ENCODE data around the gene RAD51B. TPM values are rescaled to one million over a fixed set of nuclear protein-coding genes. Genes with fewer than 3 reads are reported as not detected.

Gene RAD51B
- total RNA-seq, 1 donor from 2014 or later, result 38.6 TPM

DNA sequence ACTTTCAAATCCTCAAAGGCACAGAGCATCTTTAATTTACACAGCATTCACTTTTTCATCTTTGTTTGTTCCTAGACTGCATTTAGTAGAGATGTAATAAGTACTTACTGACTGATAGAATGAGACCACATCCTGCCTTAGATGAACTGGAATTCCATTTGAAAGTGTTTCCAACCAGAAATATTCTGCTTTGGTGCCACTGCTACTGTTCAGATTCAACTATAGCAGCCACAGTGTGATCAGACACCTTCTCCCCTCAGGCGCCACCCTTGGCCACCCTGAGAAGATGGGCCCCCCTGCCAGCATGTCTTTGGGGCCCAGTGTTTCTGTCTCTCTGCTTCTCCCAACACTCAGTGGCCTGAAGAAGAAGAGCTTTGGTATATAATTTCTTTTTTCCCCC lies 449.1 kb downstream of the RAD51B start:
- no peaks in the 10 kb centered on the region for H3K36me3 ChIP-seq (ENCODE audit: control insufficient read depth in 3 of 3, insufficient read depth in 3 of 3, low read length in 3 of 3)
- H3K9ac ChIP-seq (ENCODE audit: low read depth in 1 of 3, low read length in 3 of 3), result no peak overlapping the region
- no peaks in the 10 kb centered on the region for H3K27me3 ChIP-seq (ENCODE audit: control insufficient read depth in 3 of 3, insufficient read depth in 3 of 3, low read length in 3 of 3)
- H3K27ac ChIP-seq (ENCODE audit: low read depth, low read length), result peak overlapping the region; percentile 63
- H3K4me1 ChIP-seq (ENCODE audit: control insufficient read depth in 3 of 3, insufficient read depth in 3 of 3, low read length in 3 of 3), result peaks cover 2 to 15% (median 12%) of the 10 kb centered on the region in 3 donors
- H3K9me3 ChIP-seq (ENCODE audit: control insufficient read depth in 3 of 3, low read length in 3 of 3), result no peaks in the 10 kb centered on the region
- no peak overlapping the region for H3K4me3 ChIP-seq (ENCODE audit: low read length in 3 of 3)

DNA sequence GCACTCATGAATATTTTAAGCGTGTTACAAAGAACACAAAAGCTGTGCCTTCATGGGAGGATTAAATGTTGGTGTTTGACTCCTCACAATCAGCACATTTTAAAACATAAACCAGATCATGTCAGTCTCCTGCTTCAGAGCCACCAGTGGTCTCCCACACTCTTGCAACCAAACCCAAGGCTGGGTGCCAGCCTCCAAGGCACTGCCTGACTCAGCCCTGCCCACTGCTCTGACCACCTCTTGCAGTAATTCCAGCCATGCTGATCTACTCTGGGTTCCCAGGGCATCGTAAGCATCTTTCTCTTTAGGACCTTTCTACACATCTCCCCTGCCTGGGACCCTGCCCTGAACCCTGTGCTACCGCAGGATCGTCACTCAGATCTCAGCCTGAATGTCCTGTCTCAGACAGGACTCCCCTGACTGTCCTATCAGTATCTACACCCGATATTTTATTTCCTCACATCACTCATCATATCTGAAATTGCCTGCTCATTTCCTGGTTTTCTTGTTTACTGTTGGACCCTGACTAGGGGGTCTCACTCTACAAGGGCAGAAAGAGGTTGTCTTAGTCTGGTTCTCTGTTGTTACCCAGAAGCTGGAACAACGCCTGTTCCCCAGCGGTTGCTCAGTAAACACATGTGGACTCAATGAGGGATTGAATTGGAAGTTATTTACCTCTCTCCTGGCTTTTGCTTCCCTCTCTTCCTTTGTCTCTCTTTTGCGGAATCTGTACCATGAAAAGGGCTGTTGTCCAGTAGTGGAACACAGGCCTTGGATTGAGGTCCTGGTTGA lies 449.8 kb downstream of the RAD51B start:
- H3K27me3 ChIP-seq (ENCODE audit: control insufficient read depth in 3 of 3, insufficient read depth in 3 of 3, low read length in 3 of 3), result no peaks in the 10 kb centered on the region
- H3K9ac ChIP-seq (ENCODE audit: low read depth in 1 of 3, low read length in 3 of 3), result no peak overlapping the region

DNA sequence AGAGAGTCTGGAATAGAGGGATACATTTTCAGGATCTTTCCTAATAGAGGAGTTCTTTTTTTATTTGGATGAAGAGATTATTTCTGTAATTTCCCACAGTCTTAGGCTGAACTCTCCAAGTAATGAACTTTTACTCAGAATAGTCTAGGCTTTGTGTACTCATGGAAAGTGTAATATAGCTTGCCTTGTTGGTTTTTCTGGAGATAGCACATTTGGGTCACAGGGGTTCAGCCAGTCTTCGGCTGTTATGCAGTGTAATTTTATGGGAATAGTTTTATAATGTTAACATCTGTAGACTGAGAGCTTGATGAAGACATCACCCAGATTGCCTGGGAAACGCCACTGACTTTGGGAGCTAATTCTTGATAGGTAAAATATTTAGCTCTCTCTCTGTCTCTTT lies 450.8 kb downstream of the RAD51B start:
- Histone ChIP-seq H3K27ac (ENCODE audit: low read depth, low read length) (peak overlapping the region; percentile 63), H3K4me1 (ENCODE audit: control insufficient read depth in 3 of 3, insufficient read depth in 3 of 3, low read length in 3 of 3) (peaks cover 2 to 15% (median 12%) of the 10 kb centered on the region in 3 donors), H3K9ac (ENCODE audit: low read depth in 1 of 3, low read length in 3 of 3) (no peak overlapping the region), H3K9me3 (ENCODE audit: control insufficient read depth in 3 of 3, low read length in 3 of 3) (no peaks in the 10 kb centered on the region), H3K27me3 (ENCODE audit: control insufficient read depth in 3 of 3, insufficient read depth in 3 of 3, low read length in 3 of 3) (no peaks in the 10 kb centered on the region), H3K36me3 (ENCODE audit: control insufficient read depth in 3 of 3, insufficient read depth in 3 of 3, low read length in 3 of 3) (no peaks in the 10 kb centered on the region), H3K4me3 (ENCODE audit: low read length in 3 of 3) (no peak overlapping the region)

More for the DNA sequence above, 449.8 kb downstream of the RAD51B start:
- Histone ChIP-seq H3K4me1 (ENCODE audit: control insufficient read depth in 3 of 3, insufficient read depth in 3 of 3, low read length in 3 of 3) (peaks cover 2 to 15% (median 12%) of the 10 kb centered on the region in 3 donors), H3K27ac (ENCODE audit: low read depth, low read length) (peak overlapping the region; percentile 63), H3K36me3 (ENCODE audit: control insufficient read depth in 3 of 3, insufficient read depth in 3 of 3, low read length in 3 of 3) (no peaks in the 10 kb centered on the region), H3K4me3 (ENCODE audit: low read length in 3 of 3) (no peak overlapping the region), H3K9me3 (ENCODE audit: control insufficient read depth in 3 of 3, low read length in 3 of 3) (no peaks in the 10 kb centered on the region)

DNA sequence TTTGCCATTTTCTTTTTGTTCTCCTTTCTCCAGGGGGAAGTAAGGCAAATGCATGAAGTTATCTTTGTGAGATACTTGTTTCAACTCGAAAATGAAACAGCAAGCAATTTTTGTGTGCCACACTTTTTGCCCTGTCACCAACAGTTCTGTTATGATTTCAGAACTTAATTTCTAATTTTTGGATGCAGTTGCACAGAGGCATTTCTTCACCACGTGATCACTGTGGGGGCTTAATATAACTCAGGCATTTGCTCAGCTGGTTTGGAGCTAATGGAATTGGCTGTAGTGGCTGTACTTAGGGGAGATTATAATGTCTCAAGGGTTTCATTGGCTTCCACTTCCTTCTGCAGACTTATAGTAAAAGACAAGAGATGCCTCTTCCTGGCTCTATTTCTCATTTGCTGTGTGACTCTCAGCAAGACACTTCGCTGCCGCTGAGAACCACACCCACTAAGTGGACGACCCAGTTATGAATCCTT lies 452.4 kb downstream of the RAD51B start:
- H3K27ac ChIP-seq (ENCODE audit: low read depth, low read length), result no peak overlapping the region
- no peaks in the 10 kb centered on the region for H3K36me3 ChIP-seq (ENCODE audit: control insufficient read depth in 3 of 3, insufficient read depth in 3 of 3, low read length in 3 of 3)
- peaks cover 2 to 15% (median 12%) of the 10 kb centered on the region in 3 donors for H3K4me1 ChIP-seq (ENCODE audit: control insufficient read depth in 3 of 3, insufficient read depth in 3 of 3, low read length in 3 of 3)

DNA sequence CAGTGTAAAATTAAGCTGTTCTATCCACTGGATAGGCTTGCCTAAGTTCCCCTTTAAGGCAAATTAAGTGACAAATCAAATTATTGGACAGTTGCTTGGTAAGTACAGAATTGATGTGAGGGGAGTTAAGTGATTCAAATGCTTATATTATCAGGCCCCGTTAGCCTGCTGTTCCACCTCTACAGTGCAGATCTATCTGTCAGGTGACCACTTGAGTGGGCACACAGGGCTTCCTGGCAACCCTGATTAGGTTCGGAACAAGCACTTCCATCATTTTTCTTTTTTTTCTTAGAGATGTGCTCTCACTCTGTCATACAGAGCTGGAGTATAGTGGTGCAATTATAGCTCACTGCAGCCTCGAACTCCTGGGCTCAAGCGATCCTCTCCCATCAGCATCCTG lies 453.8 kb downstream of the RAD51B start:
- Histone ChIP-seq H3K36me3 (ENCODE audit: control insufficient read depth in 3 of 3, insufficient read depth in 3 of 3, low read length in 3 of 3) (no peaks in the 10 kb centered on the region), H3K4me1 (ENCODE audit: control insufficient read depth in 3 of 3, insufficient read depth in 3 of 3, low read length in 3 of 3) (peaks cover under 1 to 15% (median 12%) of the 10 kb centered on the region in 3 donors), H3K9ac (ENCODE audit: low read depth in 1 of 3, low read length in 3 of 3) (no peak overlapping the region), H3K27ac (ENCODE audit: low read depth, low read length) (no peak overlapping the region), H3K9me3 (ENCODE audit: control insufficient read depth in 3 of 3, low read length in 3 of 3) (no peaks in the 10 kb centered on the region), H3K27me3 (ENCODE audit: control insufficient read depth in 3 of 3, insufficient read depth in 3 of 3, low read length in 3 of 3) (no peaks in the 10 kb centered on the region), H3K4me3 (ENCODE audit: low read length in 3 of 3) (no peak overlapping the region)

More for the DNA sequence above, 452.4 kb downstream of the RAD51B start:
- no peaks in the 10 kb centered on the region for H3K9me3 ChIP-seq (ENCODE audit: control insufficient read depth in 3 of 3, low read length in 3 of 3)
- H3K4me3 ChIP-seq (ENCODE audit: low read length in 3 of 3), result no peak overlapping the region
- no peaks in the 10 kb centered on the region for H3K27me3 ChIP-seq (ENCODE audit: control insufficient read depth in 3 of 3, insufficient read depth in 3 of 3, low read length in 3 of 3)
- no peak overlapping the region for H3K9ac ChIP-seq (ENCODE audit: low read depth in 1 of 3, low read length in 3 of 3)

DNA sequence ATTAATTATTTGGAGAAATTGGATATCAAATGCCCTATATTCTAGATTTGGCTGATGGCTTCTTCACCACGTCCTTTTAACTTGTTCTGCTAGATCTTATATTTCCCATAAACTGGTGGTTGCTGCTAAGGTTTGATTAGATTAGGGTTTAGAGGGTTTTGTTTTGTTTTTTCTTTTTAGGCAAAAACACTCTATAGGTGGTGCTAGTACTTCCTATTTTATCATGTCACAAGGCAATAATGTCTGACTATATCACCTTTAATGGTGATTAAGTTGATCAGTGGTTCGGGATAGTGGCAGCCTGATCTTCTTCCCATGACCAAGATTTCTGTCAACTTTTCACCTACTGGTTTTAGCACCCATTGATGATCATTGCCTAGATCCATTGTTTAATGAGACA lies 455.1 kb downstream of the RAD51B start:
- Histone ChIP-seq H3K27ac (ENCODE audit: low read depth, low read length) (no peak overlapping the region), H3K27me3 (ENCODE audit: control insufficient read depth in 3 of 3, insufficient read depth in 3 of 3, low read length in 3 of 3) (no peaks in the 10 kb centered on the region), H3K4me1 (ENCODE audit: control insufficient read depth in 3 of 3, insufficient read depth in 3 of 3, low read length in 3 of 3) (peaks cover 3 to 12% (median 11%) of the 10 kb centered on the region in 3 donors), H3K9ac (ENCODE audit: low read depth in 1 of 3, low read length in 3 of 3) (no peak overlapping the region), H3K4me3 (ENCODE audit: low read length in 3 of 3) (no peak overlapping the region), H3K36me3 (ENCODE audit: control insufficient read depth in 3 of 3, insufficient read depth in 3 of 3, low read length in 3 of 3) (no peaks in the 10 kb centered on the region), H3K9me3 (ENCODE audit: control insufficient read depth in 3 of 3, low read length in 3 of 3) (no peaks in the 10 kb centered on the region)

DNA sequence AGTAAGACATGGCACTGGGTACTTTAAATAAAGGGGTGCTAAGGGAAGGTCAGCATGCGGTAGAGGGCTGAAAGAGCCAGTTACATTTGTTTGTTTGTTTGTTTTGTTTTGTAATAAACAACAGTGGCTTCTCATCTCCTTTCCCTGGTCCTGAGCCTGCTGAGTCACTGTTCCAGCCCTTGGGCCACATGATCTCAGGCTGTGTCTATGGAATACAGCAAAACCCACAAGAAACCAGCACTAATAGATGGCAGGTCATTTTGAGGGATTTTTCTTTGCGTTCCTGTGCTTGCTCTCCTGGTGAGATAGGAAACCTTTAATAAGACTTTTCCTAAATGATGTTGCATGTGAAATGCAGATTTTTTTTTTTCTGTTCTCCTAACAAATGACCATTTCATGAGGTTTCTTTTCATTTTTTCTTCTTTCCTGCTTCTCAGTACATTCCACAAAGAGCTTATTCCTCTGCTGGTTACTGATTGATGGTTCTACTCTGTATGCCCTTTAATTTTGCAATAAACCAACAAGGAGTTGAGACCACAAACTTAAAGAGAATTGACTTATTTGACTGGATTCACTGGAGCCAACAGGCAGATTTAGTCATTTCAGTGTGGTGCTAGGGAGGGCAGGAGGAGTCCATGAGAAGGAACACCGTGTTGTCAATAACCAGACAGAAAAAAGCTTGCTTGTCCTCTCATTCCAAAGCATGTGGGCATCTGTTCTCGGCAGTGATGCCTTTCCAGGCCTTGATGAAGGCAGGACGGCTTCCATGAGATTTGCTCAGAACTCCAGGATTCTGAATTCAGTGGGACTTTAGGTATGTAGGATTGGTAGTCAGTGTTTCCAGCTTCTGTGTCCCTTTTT lies 459.2 kb downstream of the RAD51B start:
- no peak overlapping the region for H3K27ac ChIP-seq (ENCODE audit: low read depth, low read length)
- no peak overlapping the region for H3K4me3 ChIP-seq (ENCODE audit: low read length in 3 of 3)
- H3K9ac ChIP-seq (ENCODE audit: low read depth in 1 of 3, low read length in 3 of 3), result no peak overlapping the region
- H3K9me3 ChIP-seq (ENCODE audit: control insufficient read depth in 3 of 3, low read length in 3 of 3), result no peaks in the 10 kb centered on the region
- H3K4me1 ChIP-seq (ENCODE audit: control insufficient read depth in 3 of 3, insufficient read depth in 3 of 3, low read length in 3 of 3), result peaks cover 7 to 26% (median 8%) of the 10 kb centered on the region in 3 donors
- H3K27me3 ChIP-seq (ENCODE audit: control insufficient read depth in 3 of 3, insufficient read depth in 3 of 3, low read length in 3 of 3), result no peaks in the 10 kb centered on the region
- H3K36me3 ChIP-seq (ENCODE audit: control insufficient read depth in 3 of 3, insufficient read depth in 3 of 3, low read length in 3 of 3), result no peaks in the 10 kb centered on the region

DNA sequence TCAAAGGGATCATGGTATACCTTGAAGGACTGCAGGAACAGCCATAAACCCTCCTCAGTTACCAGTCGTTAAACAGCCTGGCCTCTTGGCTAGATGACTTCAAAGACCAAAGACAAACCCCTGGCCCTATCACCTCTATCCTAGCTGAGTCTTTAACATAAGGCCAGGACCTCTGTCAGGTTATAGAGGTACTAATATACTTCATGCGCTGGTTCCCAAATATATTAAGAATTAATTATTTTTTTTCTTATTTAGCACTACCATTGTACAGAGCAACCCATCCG lies 459.8 kb downstream of the RAD51B start:
- Histone ChIP-seq H3K9me3 (ENCODE audit: control insufficient read depth in 3 of 3, low read length in 3 of 3) (no peaks in the 10 kb centered on the region), H3K36me3 (ENCODE audit: control insufficient read depth in 3 of 3, insufficient read depth in 3 of 3, low read length in 3 of 3) (no peaks in the 10 kb centered on the region), H3K9ac (ENCODE audit: low read depth in 1 of 3, low read length in 3 of 3) (no peak overlapping the region), H3K4me1 (ENCODE audit: control insufficient read depth in 3 of 3, insufficient read depth in 3 of 3, low read length in 3 of 3) (peaks cover 8 to 28% (median 10%) of the 10 kb centered on the region in 3 donors), H3K27me3 (ENCODE audit: control insufficient read depth in 3 of 3, insufficient read depth in 3 of 3, low read length in 3 of 3) (no peaks in the 10 kb centered on the region), H3K27ac (ENCODE audit: low read depth, low read length) (no peak overlapping the region), H3K4me3 (ENCODE audit: low read length in 3 of 3) (no peak overlapping the region)

DNA sequence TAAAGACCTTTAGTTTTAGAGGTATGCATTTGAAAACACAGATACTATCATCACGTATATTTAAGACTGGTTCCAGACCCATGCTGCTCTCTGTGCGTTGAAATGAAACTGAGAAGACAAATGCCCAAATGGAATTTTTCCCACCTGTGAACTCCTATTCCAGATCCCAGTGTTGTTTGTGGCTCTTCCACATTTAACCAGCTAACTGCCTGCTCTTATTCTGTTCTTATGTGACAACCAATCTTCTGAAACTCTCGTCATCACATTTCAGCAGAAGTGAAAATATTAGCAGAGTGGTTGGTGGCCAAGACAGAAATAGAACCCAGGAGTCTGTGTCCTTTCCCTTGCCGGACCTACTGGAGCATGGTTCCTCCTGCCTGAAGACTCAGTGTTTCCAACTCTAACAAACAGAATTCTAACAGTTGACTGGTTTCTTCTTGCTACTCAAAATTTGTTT lies 460.2 kb downstream of the RAD51B start:
- H3K27me3 ChIP-seq (ENCODE audit: control insufficient read depth in 3 of 3, insufficient read depth in 3 of 3, low read length in 3 of 3), result no peaks in the 10 kb centered on the region
- peaks cover 8 to 30% (median 10%) of the 10 kb centered on the region in 3 donors for H3K4me1 ChIP-seq (ENCODE audit: control insufficient read depth in 3 of 3, insufficient read depth in 3 of 3, low read length in 3 of 3)
- no peak overlapping the region for H3K4me3 ChIP-seq (ENCODE audit: low read length in 3 of 3)
- H3K27ac ChIP-seq (ENCODE audit: low read depth, low read length), result no peak overlapping the region
- H3K9ac ChIP-seq (ENCODE audit: low read depth in 1 of 3, low read length in 3 of 3), result no peak overlapping the region
- H3K9me3 ChIP-seq (ENCODE audit: control insufficient read depth in 3 of 3, low read length in 3 of 3), result no peaks in the 10 kb centered on the region
- no peaks in the 10 kb centered on the region for H3K36me3 ChIP-seq (ENCODE audit: control insufficient read depth in 3 of 3, insufficient read depth in 3 of 3, low read length in 3 of 3)

DNA sequence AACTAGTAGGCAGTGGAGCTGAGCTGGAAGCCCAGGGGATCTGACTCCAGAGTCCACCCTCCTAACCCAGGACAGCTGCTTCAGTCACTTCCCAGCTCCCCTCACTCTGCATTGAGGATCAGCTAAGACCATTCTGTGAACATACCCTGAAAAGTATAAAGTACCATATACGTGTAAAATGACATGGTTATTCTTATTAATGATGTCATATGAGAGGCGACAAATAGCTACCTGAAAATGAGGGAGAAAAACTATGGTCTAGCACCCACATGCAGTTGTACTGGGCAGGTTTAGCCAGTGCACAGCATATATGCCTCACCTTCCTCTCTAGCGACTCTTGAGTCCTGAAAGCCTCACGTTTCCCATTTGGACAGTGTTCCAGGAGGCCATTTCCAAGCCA lies 461.9 kb downstream of the RAD51B start:
- Histone ChIP-seq H3K36me3 (ENCODE audit: control insufficient read depth in 3 of 3, insufficient read depth in 3 of 3, low read length in 3 of 3) (no peaks in the 10 kb centered on the region), H3K9ac (ENCODE audit: low read depth in 1 of 3, low read length in 3 of 3) (no peak overlapping the region), H3K9me3 (ENCODE audit: control insufficient read depth in 3 of 3, low read length in 3 of 3) (no peaks in the 10 kb centered on the region), H3K4me1 (ENCODE audit: control insufficient read depth in 3 of 3, insufficient read depth in 3 of 3, low read length in 3 of 3) (peaks cover 14 to 33% (median 15%) of the 10 kb centered on the region in 3 donors), H3K27ac (ENCODE audit: low read depth, low read length) (no peak overlapping the region), H3K27me3 (ENCODE audit: control insufficient read depth in 3 of 3, insufficient read depth in 3 of 3, low read length in 3 of 3) (no peaks in the 10 kb centered on the region), H3K4me3 (ENCODE audit: low read length in 3 of 3) (no peak overlapping the region)
